PC-3 (cell line): ENCODE data around the gene CARHSP1. TPM values are rescaled to one million over a fixed set of nuclear protein-coding genes. Genes with fewer than 3 reads are reported as not detected.

Experiments
- ATAC-seq: fragments of 200-7000 bp; cut with Tn5 transposase; 2 replicates; pipeline ENCODE4 v1.9.1; 2020; ENCODE audit warnings: mild to moderate bottlenecking, moderate library complexity
- BruUV-seq: library from RNA; stranded (reverse); fragments of 400-500 nt; replicated peaks from 2 replicates; lab custom pipeline; 2021; lab: Mats Ljungman, UMichigan
- CTCF ChIA-PET: fragments of 300-600 bp; sonication (Branson Sonifier 250); formaldehyde crosslinking; loops from one replicate; lab custom pipeline; 2022; ENCODE audit warnings: antibody characterized with exemption; lab: Charles Lee
- POLR2A ChIA-PET: fragments of 300-600 bp; sonication (Branson Sonifier 250); formaldehyde crosslinking; loops from one replicate; lab custom pipeline; 2022; ENCODE audit warnings: antibody characterized with exemption; ENCODE audit not compliant: unreplicated experiment; lab: Charles Lee
- DNase-seq: peaks from one replicate; pipeline ENCODE4 v3.0.0-alpha.2; 2015
- H2AFZ ChIP-seq: fragments of 300-600 bp; sonication (generic); 2 replicates; pipeline ENCODE4 v1.6.0; 2016; ENCODE audit warnings: antibody characterized with exemption, low read length
- H3F3A ChIP-seq: fragments of 300-600 bp; sonication (generic); one replicate; pipeline ENCODE4 v1.6.0; 2017; ENCODE audit warnings: antibody characterized with exemption, low read length, control low read depth, mild to moderate bottlenecking; ENCODE audit not compliant: unreplicated experiment
- H3K27ac ChIP-seq: fragments of 300-600 bp; sonication (generic); 2 replicates; pipeline ENCODE4 v1.5.1; 2016; ENCODE audit warnings: mild to moderate bottlenecking, low read length
- H3K27me3 ChIP-seq: fragments of 300-600 bp; sonication (generic); 2 replicates; pipeline ENCODE4 v1.6.1; 2016; ENCODE audit warnings: low read length, mixed read lengths
- H3K36me3 ChIP-seq: fragments of 300-600 bp; sonication (generic); 2 replicates; pipeline ENCODE4 v1.6.1; 2016; ENCODE audit warnings: low read depth, mixed run types, low read length, mixed read lengths
- H3K4me1 ChIP-seq: fragments of 300-600 bp; sonication (generic); 2 replicates; pipeline ENCODE4 v1.5.1; 2016; ENCODE audit warnings: low read length; ENCODE audit not compliant: insufficient read depth
- H3K4me2 ChIP-seq: fragments of 300-600 bp; sonication (generic); 2 replicates; pipeline ENCODE4 v1.6.0; 2016; ENCODE audit warnings: low read length
- H3K4me3 ChIP-seq: fragments of 300-600 bp; sonication (generic); 2 replicates; pipeline ENCODE4 v1.5.1; 2016; ENCODE audit warnings: mild to moderate bottlenecking, low read length, mixed read lengths
- H3K79me2 ChIP-seq: fragments of 300-600 bp; sonication (generic); 2 replicates; pipeline ENCODE4 v1.6.1; 2017; ENCODE audit warnings: low read length, mixed read lengths
- H3K9ac ChIP-seq: fragments of 300-600 bp; sonication (generic); 2 replicates; pipeline ENCODE4 v1.6.0; 2016; ENCODE audit warnings: mild to moderate bottlenecking, low read length
- H3K9me2 ChIP-seq: fragments of 300-600 bp; sonication (generic); replicated peaks from 2 replicates; pipeline ENCODE4 v1.6.1; 2016; ENCODE audit warnings: mixed run types, low read length, mixed read lengths
- H3K9me3 ChIP-seq: fragments of 300-600 bp; sonication (generic); 2 replicates; pipeline ENCODE4 v1.6.1; 2016; ENCODE audit warnings: low read length, mixed read lengths
- H4K20me1 ChIP-seq: fragments of 300-600 bp; sonication (generic); 2 replicates; pipeline ENCODE4 v1.6.1; 2016; ENCODE audit warnings: low read length, mixed read lengths
- EZH2 ChIP-seq: fragments of 300-600 bp; sonication (generic); IDR thresholded peaks from one replicate; pipeline ENCODE4 v1.6.1; 2017; ENCODE audit warnings: antibody characterized with exemption, mild to moderate bottlenecking, low read length; ENCODE audit not compliant: unreplicated experiment
- EZH2phosphoT487 ChIP-seq: fragments of 300-600 bp; sonication (generic); IDR thresholded peaks from 2 replicates; pipeline ENCODE4 v1.6.1; 2018; ENCODE audit warnings: mild to moderate bottlenecking, antibody characterized with exemption, low read length, borderline replicate concordance
- intact Hi-C: fragments of 100-400 bp; cut with micrococcal nuclease; formaldehyde crosslinking; loops from 2 replicates; pipeline ENCODE4 v1.9.0; 2023
- total RNA-seq: library from RNA; depleted of rRNA; stranded (reverse); fragments of >200 nt; gene quantifications from 2 replicates; pipeline ENCODE4 v1.2.3, GENCODE V29; 2014
- TF ChIP-seq, protein P1 (sequence below): fragments of 300-600 bp; sonication (generic); conservative IDR thresholded peaks from 2 replicates; pipeline ENCODE4 v1.5.1; 2017; ENCODE audit warnings: antibody characterized with exemption, low read depth, mild to moderate bottlenecking, low read length

The CARHSP1 gene
- total RNA-seq, 1 experiment from 2014 or later, result 142 TPM

- peaks cover 9% of the 10 kb centered on the region; the same call in 1 of the 2 replicates for H4K20me1 ChIP-seq
Observed at GRCh38 chr16:8910811-8911210, 42.0 kb upstream of the CARHSP1 start.

DNA sequence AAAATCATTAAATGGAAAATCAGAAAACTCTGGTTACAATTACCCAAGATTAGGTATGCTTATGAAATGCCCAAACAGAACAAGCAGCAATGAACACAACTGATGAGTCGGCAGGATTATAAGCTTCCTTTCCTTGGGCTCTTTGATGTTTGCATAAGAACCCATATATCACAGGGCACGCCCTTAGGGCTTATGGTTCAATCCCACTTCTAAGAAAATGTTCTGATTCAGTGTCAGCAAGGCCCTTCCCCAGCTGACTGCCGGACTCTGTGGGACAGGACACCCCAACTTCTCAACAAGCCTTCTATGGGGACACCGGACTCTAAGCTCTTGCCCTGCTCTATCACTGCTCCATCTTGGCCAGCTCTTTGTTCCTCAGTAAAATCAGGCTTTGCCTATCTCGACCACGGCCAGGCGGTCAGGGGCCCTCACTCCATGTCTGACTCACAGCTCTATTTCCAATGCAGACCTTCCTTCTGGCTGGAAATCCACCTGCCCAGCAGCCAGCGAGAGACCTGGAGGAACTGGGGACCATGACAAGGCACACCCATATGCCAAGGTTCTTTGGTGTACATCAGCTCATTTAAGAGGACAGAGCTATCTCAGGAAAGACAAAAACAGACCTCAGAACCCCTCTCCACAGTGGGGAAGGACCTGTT lies 40.1 kb upstream of the CARHSP1 start:
- Histone ChIP-seq H2AFZ (no peak overlapping the region), H3K4me1 (peaks cover 15% of the 10 kb centered on the region), H3K9me3 (no peaks in the 10 kb centered on the region), H3F3A (no peaks in the 10 kb centered on the region), H3K79me2 (peaks cover 4% of the 10 kb centered on the region; the same call in 1 of the 2 replicates), H3K27ac (no peak overlapping the region), H3K4me3 (no peak overlapping the region), H3K4me2 (no peak overlapping the region), H3K36me3 (peaks cover 44% of the 10 kb centered on the region), H3K9me2 (no peaks in the 10 kb centered on the region), H3K9ac (no peak overlapping the region), H3K27me3 (no peaks in the 10 kb centered on the region), H4K20me1 (peaks cover 9% of the 10 kb centered on the region; the same call in 1 of the 2 replicates)
- intact Hi-C loops, result loop anchor here (5.0 kb wide), 1 partner anchor 98 kb away; no protein-coding TSS in a partner anchor
- ATAC-seq (peak; percentile 42), DNase-seq (peak; percentile 7)
- ChIA-PET CTCF (no interaction called here), POLR2A (no interaction called here)
- no TSS peak for BruUV-seq
- TF ChIP-seq EZH2, result no peak
- TF ChIP-seq EZH2phosphoT487, result no peak
- TF ChIP-seq, protein P1, sequence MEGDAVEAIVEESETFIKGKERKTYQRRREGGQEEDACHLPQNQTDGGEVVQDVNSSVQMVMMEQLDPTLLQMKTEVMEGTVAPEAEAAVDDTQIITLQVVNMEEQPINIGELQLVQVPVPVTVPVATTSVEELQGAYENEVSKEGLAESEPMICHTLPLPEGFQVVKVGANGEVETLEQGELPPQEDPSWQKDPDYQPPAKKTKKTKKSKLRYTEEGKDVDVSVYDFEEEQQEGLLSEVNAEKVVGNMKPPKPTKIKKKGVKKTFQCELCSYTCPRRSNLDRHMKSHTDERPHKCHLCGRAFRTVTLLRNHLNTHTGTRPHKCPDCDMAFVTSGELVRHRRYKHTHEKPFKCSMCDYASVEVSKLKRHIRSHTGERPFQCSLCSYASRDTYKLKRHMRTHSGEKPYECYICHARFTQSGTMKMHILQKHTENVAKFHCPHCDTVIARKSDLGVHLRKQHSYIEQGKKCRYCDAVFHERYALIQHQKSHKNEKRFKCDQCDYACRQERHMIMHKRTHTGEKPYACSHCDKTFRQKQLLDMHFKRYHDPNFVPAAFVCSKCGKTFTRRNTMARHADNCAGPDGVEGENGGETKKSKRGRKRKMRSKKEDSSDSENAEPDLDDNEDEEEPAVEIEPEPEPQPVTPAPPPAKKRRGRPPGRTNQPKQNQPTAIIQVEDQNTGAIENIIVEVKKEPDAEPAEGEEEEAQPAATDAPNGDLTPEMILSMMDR, result no peak

More at GRCh38 chr16:8910811-8911210, 42.0 kb upstream of the CARHSP1 start:
- H3K27me3 ChIP-seq, result no peaks in the 10 kb centered on the region
- CTCF ChIA-PET, result no interaction called here
- H3K9me3 ChIP-seq, result no peaks in the 10 kb centered on the region
- POLR2A ChIA-PET, result no interaction called here
- H3K4me2 ChIP-seq, result no peak overlapping the region
- intact Hi-C loops, result no loop called here
- H2AFZ ChIP-seq, result no peak overlapping the region
- no peaks in the 10 kb centered on the region for H3F3A ChIP-seq
- no peak overlapping the region for H3K4me3 ChIP-seq
- peaks cover 47% of the 10 kb centered on the region for H3K36me3 ChIP-seq
- H3K9ac ChIP-seq, result no peak overlapping the region
- no peaks in the 10 kb centered on the region for H3K9me2 ChIP-seq
- no peak for ATAC-seq
- H3K79me2 ChIP-seq, result peaks cover 9% of the 10 kb centered on the region; the same call in 1 of the 2 replicates
- H3K4me1 ChIP-seq, result peaks cover 15% of the 10 kb centered on the region
- no peak for DNase-seq
- TF ChIP-seq EZH2phosphoT487, result no peak
- TF ChIP-seq, protein P1, result no peak
- TF ChIP-seq EZH2, result no peak
- BruUV-seq, result no TSS peak
- no peak overlapping the region for H3K27ac ChIP-seq

DNA sequence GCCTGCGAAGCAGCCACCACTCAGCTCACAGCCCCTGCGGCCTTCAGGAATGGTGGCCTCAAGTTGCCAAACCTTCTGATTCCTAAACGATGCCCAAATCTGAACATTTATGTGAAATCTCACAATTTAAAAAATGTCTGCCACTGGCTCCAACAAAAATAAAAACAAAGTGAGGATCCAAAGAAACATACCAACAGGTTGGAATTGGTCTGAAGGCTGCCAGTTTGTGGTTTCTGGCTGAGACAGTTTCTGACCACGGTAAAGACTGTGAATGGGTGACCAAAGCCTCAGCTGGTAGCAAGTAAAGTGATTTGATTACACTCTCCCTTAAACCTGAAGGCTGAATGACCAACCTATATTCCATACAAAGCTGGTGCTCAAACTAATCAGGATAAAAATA lies 38.3 kb upstream of the CARHSP1 start:
- Histone ChIP-seq H3K9ac (no peak overlapping the region), H2AFZ (no peak overlapping the region), H3K27ac (no peak overlapping the region), H3K27me3 (no peaks in the 10 kb centered on the region), H3K36me3 (peaks cover 46% of the 10 kb centered on the region), H3K4me1 (peaks cover 12% of the 10 kb centered on the region), H3K9me2 (no peaks in the 10 kb centered on the region), H3F3A (no peaks in the 10 kb centered on the region), H3K4me2 (no peak overlapping the region), H4K20me1 (peaks cover 9% of the 10 kb centered on the region; the same call in 1 of the 2 replicates), H3K9me3 (no peaks in the 10 kb centered on the region), H3K79me2 (peaks cover 4% of the 10 kb centered on the region; the same call in 1 of the 2 replicates), H3K4me3 (no peak overlapping the region)
- TF ChIP-seq EZH2phosphoT487 (no peak), EZH2 (no peak)
- TF ChIP-seq, protein P1, result no peak
- ChIA-PET POLR2A (no interaction called here), CTCF (interaction anchor here (0.7 kb wide), 1 partner anchor 21 kb away, joined by 3 read pairs; no protein-coding TSS in a partner anchor)
- ATAC-seq, result no peak
- DNase-seq, result no peak
- intact Hi-C loops, result loop anchor here (5.0 kb wide), 1 partner anchor 100 kb away; no protein-coding TSS in a partner anchor
- BruUV-seq, result no TSS peak
